HG03097 (cell line): Measurements from ENCODE around the gene SLC15A2.
"Not testable (repeated sequence)": the region's sequence is repeated elsewhere in the genome, so short reads cannot be mapped to it uniquely, and the experiment has no call there.

Source experiments
- ATAC-seq: cut with Tn5 transposase; IDR thresholded peaks from one replicate; pipeline ENCODE4 v1.9.1; 2021; ENCODE audit not compliant: unreplicated experiment, low FRiP score

SLC15A2 gene

GRCh38 chr3:121894301-121894990 lies at the start of gene SLC15A2:
TSS of gene SLC15A2 (plus strand) at chr3:121894401. CDS start at chr3:121894477, 76 bp downstream.
- no peak for ATAC-seq

GRCh38 chr3:121844892-121845291 lies 49.3 kb upstream of the SLC15A2 start:
- ATAC-seq, result no peak

- ATAC-seq, result no peak
These were observed 41.9 kb upstream of the SLC15A2 start for GRCh38 chr3:121852256-121852655.

- no peak for ATAC-seq
These were observed 38.6 kb upstream of the SLC15A2 start for GRCh38 chr3:121855555-121855954.

GRCh38 chr3:121857778-121858177 lies 36.4 kb upstream of the SLC15A2 start:
- not testable (repeated sequence) for ATAC-seq

GRCh38 chr3:121863247-121863646 lies 31.0 kb upstream of the SLC15A2 start:
- ATAC-seq, result not testable (repeated sequence)

- no peak for ATAC-seq
These were observed 30.4 kb upstream of the SLC15A2 start for GRCh38 chr3:121863801-121864200.

GRCh38 chr3:121869736-121870135 lies 24.5 kb upstream of the SLC15A2 start:
- ATAC-seq, result no peak

- no peak for ATAC-seq
These were observed 23.5 kb upstream of the SLC15A2 start for GRCh38 chr3:121870717-121871116.

GRCh38 chr3:121871430-121871829 lies 22.8 kb upstream of the SLC15A2 start:
- no peak for ATAC-seq

GRCh38 chr3:121878411-121878810 lies 15.8 kb upstream of the SLC15A2 start:
- no peak for ATAC-seq

GRCh38 chr3:121883507-121883906 lies 10.7 kb upstream of the SLC15A2 start:
- ATAC-seq, result no peak

- ATAC-seq, result no peak
These were observed 8.8 kb upstream of the SLC15A2 start for GRCh38 chr3:121885386-121885785.

- ATAC-seq, result no peak
These were observed 920 bp downstream of the SLC15A2 start for GRCh38 chr3:121895121-121895520.

- ATAC-seq, result no peak
These were observed 1.5 kb downstream of the SLC15A2 start for GRCh38 chr3:121895736-121896135.

GRCh38 chr3:121896823-121897222 lies 2.6 kb downstream of the SLC15A2 start:
- ATAC-seq, result no peak

GRCh38 chr3:121897296-121897695 lies 3.1 kb downstream of the SLC15A2 start:
- ATAC-seq, result no peak

- no peak for ATAC-seq
These were observed 19.2 kb downstream of the SLC15A2 start for GRCh38 chr3:121913305-121913990.

GRCh38 chr3:121914081-121914998 lies 20.1 kb downstream of the SLC15A2 start:
- no peak for ATAC-seq

- no peak for ATAC-seq
These were observed 22.0 kb downstream of the SLC15A2 start for GRCh38 chr3:121916189-121916588.
